GM12872 (cell line): ENCODE results near the gene SLC9A9.

Experiments used
- CTCF ChIP-seq: IDR thresholded peaks from 3 replicates; pipeline ENCODE4 v1.5.1; 2011; ENCODE audit warnings: low read depth, mild to moderate bottlenecking, low read length, moderate library complexity; ENCODE audit not compliant: insufficient read depth

SLC9A9 gene

GRCh38 chr3:143809121-143809621 lies 39.1 kb downstream of the SLC9A9 start:
- no peak for TF ChIP-seq CTCF

- TF ChIP-seq CTCF: no peak
Measured at GRCh38 chr3:143808030-143808429, 40.2 kb downstream of the SLC9A9 start.

GRCh38 chr3:143806038-143806437 lies 42.2 kb downstream of the SLC9A9 start:
- no peak for TF ChIP-seq CTCF

- TF ChIP-seq CTCF: no peak
Measured at GRCh38 chr3:143795874-143796273, 52.4 kb downstream of the SLC9A9 start.

GRCh38 chr3:143794793-143795462 lies 53.3 kb downstream of the SLC9A9 start:
- TF ChIP-seq CTCF: no peak

- no peak for TF ChIP-seq CTCF
Measured at GRCh38 chr3:143793971-143794370, 54.3 kb downstream of the SLC9A9 start.

GRCh38 chr3:143791386-143791785 lies 56.9 kb downstream of the SLC9A9 start:
- no peak for TF ChIP-seq CTCF
